GM23248 (cell line): ENCODE data around the gene COL17A1.

Experiments
- EZH2 ChIP-seq: fragments of 200-600 bp; sonication (generic); IDR thresholded peaks from 2 replicates; pipeline ENCODE4 v1.6.1; 2018; ENCODE audit warnings: antibody characterized with exemption, mild to moderate bottlenecking; ENCODE audit not compliant: insufficient read depth, poor library complexity, severe bottlenecking
- EZH2phosphoT487 ChIP-seq: fragments of 200-600 bp; sonication (generic); IDR thresholded peaks from 2 replicates; pipeline ENCODE4 v1.6.1; 2018; ENCODE audit warnings: antibody characterized with exemption, moderate library complexity, mild to moderate bottlenecking, low read depth; ENCODE audit not compliant: insufficient read depth

DNA sequence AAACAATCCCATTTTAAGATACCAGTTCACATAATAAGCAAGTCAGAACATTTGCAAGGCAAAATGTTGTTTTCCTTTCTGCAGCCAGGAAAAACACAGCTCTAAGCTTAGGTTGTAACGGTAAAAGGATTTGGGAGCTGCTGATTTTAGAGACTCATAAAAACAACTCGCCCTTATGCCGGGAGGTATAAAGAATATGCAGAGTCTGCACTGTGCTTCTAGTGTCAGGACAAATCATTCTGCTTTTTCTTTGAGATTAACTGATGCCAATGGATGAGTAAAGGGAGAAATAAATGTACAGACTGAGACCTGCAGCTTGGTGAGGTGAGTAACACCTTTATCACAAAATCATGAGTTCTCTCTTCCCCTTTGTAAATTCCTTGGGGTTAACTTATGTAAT lies 34.3 kb upstream of the COL17A1 start:
- TF ChIP-seq EZH2phosphoT487 (no peak), EZH2 (no peak)
